ENCODE measurements around the gene CAPN7.

DNA sequence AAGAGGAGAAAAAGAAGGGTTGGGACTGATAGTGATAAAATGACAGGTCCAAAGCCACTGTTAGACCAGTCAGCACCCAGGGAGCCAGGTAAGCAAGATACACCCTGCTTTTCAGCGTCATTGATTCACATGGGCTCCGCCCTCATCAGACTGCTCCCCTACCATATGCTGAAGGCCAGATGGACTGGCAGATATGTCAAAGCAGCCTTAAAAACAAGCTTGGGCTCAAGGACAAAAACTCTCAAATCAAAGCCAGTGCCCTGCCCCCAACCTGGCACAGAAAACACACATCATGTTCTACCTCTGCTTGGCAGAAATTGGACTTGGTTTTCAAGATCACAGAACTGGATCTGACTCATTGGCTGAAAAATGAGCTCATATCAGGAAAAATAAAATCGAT lies 93.0 kb downstream of the CAPN7 start:
- TF ChIP-seq, protein P1, sequence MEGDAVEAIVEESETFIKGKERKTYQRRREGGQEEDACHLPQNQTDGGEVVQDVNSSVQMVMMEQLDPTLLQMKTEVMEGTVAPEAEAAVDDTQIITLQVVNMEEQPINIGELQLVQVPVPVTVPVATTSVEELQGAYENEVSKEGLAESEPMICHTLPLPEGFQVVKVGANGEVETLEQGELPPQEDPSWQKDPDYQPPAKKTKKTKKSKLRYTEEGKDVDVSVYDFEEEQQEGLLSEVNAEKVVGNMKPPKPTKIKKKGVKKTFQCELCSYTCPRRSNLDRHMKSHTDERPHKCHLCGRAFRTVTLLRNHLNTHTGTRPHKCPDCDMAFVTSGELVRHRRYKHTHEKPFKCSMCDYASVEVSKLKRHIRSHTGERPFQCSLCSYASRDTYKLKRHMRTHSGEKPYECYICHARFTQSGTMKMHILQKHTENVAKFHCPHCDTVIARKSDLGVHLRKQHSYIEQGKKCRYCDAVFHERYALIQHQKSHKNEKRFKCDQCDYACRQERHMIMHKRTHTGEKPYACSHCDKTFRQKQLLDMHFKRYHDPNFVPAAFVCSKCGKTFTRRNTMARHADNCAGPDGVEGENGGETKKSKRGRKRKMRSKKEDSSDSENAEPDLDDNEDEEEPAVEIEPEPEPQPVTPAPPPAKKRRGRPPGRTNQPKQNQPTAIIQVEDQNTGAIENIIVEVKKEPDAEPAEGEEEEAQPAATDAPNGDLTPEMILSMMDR (IDR thresholded peaks at IDR 0.05; ENCODE audit: low read length): no peak
- TF ChIP-seq EZH2phosphoT487 (IDR thresholded peaks at IDR 0.05; ENCODE audit: low read length) (no peak), EZH2 (optimal IDR thresholded peaks at IDR 0.05; ENCODE audit: low read depth, low read length) (no peak)
